Activated T-helper 1 cell treated with Interleukin-2 at 50 U/mL for 16 hours (primary cell): Measurements from ENCODE around the gene EMSY.

Experiments
- DNase-seq: peaks from one replicate; pipeline ENCODE4 v3.0.0-alpha.2; 2020; ENCODE audit warnings: low read depth

EMSY gene

GRCh38 chr11:76596652-76597051 is 151.8 kb downstream of the EMSY start:
- no peak for DNase-seq

DNA sequence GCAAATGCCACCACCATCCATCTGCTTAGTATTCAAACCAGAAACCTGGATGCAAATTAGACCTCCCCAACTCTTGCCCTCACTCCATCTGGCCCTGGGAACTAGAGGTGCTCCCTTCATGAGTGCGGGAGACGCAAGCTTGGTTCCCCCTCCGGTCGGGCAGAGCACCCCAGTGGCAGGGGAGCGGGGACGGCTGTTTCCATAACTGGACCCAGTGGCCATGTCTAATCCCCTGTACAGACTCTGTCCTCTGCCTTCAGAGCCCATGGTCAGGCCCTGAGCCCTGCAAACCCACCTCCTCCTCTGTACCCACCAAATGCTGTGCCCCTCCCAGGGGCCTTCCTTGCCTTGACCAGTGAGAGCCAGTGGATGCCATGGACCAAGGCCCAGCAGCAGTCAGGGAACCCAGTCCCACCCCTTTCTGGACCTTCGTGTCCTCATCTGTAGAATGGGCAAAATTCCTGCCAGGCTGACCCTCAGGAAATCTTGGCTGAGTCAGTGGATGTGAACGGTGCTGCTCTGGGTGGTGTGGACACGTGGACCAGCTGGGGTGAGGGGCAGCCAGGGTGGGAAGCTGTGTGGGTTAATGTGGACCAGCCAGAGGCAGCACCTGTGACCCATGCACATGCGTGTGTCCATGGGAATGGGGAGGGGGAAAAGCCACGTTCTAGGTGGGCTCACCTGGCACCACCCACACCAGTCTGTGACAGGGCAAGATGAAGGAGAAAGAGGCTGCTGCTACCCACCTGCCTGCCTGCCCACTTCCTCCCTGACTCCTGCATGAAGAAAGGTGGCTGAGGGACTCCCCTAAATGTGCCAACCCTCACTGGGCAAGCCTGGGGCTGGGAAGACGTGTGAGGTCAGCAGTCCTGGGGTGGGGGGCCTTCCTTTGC is 153.0 kb downstream of the EMSY start:
- DNase-seq, result no peak

- DNase-seq, result no peak
Measured at GRCh38 chr11:76598426-76598839, 153.6 kb downstream of the EMSY start.

- DNase-seq, result no peak
Measured at GRCh38 chr11:76599041-76600013, 154.5 kb downstream of the EMSY start.

GRCh38 chr11:76600124-76600655 is 155.4 kb downstream of the EMSY start:
- DNase-seq, result no peak

DNA sequence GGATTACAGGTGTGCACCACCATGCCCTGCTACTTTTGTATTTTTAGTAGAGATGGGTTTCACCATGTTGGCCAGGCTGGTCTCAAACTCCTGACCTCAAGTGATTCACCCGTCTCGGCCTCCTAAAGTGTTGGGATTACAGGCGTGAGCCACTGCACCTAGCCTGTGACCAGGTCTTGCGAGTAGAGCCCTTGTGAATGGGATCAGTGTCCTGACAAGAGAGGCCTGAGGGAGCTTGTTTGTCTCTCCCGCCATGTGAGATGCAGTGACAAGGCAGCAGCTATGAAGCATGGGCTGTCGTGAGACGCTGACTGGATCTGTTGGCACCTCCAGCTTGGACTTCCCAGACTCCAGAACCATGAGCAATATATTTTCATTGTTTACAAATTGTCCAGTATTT is 156.5 kb downstream of the EMSY start:
- DNase-seq, result no peak

DNA sequence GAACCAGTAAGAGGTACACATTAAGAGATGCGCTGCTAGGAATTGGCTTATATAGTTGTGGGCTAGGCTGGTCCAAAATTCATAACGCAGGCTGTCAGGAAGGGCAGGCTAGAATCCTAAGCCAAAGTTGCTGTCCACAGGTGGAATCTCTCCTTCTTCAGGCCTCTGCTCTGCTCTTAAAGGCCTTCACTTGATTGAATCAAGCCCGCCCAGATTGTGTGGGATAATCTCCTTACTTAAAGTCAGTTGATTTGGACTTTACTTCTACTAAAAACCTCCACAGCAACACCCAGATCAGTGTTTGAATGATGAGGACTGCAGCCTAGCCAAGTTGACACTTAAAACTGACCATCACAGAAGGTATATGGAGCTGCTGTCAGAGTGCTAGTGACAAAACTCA is 156.9 kb downstream of the EMSY start:
- no peak for DNase-seq

DNA sequence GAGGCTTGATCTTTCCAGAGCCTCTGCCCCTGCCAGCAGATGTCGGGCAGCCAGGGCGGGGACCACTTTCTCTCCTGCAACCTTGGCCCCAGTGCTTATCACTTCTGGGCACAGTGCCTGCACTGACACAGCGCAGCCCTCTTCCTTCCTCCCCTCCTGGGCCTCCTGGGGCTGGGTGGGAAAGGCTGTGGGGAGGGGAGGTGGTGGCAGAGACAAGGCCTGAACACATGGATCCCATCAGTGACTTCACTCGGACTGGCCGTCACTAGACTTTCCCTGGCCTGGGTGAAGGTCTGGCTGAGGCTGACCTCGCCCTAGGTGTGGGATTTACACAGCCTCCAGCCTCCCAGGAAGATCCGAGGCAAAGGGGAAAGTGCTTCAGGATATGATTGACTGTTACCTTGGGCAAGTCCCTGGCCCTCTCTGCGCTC is 157.6 kb downstream of the EMSY start:
- DNase-seq, result no peak
